Hepatocyte (in vitro differentiated cells): ENCODE measurements around the gene KDM2A.

Experiments used
- EZH2 ChIP-seq: fragments of 200-600 bp; sonication (generic); IDR thresholded peaks from 2 replicates; pipeline ENCODE4 v1.6.1; 2016; ENCODE audit warnings: antibody characterized with exemption, mild to moderate bottlenecking, borderline replicate concordance
- TF ChIP-seq, protein P1 (sequence below): fragments of 200-600 bp; sonication (generic); IDR thresholded peaks from 2 replicates; pipeline ENCODE4 v1.5.1; 2016; ENCODE audit warnings: antibody characterized with exemption, mild to moderate bottlenecking; ENCODE audit not compliant: poor library complexity

DNA sequence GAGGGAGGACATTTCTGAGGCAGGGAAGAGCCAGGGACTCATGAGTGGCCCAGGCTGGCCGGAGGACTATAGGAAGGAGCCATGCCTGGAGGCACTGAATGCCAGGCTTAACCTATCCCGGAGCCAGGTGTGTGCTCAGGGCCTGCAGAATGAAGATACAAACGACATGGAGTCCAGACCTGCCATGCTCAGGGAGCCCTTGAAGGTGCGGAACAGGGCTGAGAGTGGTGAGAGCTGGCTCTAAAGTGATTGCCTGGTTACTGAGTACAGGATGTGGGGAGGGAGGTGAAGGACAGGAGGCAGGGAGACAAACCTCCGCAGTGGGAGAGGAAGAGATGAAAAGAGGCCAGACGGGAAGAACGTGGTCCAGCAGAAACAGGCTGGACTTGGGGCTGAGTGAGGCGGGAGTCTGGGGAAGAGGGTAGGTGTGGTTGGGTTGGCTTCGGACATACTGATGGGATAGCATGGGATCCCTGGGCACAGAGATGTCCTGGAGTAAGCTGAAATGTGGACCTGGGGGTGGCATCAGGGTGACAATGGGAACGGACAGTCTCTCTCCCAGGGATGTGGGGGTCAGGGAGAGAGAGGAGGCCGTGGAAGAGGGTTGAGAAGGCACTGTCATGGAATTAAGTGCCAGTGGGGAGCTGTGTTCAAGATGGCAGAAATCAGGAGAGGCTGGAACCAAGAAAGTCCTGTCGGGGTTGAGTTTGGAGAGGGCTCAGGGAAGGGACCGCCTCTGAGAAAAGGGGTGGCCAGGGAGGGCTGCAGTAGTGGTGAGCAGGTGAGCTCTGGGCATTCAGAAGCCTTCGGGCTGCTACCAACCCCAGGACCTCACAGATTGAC lies 168.5 kb downstream of the KDM2A start:
- TF ChIP-seq, protein P1, sequence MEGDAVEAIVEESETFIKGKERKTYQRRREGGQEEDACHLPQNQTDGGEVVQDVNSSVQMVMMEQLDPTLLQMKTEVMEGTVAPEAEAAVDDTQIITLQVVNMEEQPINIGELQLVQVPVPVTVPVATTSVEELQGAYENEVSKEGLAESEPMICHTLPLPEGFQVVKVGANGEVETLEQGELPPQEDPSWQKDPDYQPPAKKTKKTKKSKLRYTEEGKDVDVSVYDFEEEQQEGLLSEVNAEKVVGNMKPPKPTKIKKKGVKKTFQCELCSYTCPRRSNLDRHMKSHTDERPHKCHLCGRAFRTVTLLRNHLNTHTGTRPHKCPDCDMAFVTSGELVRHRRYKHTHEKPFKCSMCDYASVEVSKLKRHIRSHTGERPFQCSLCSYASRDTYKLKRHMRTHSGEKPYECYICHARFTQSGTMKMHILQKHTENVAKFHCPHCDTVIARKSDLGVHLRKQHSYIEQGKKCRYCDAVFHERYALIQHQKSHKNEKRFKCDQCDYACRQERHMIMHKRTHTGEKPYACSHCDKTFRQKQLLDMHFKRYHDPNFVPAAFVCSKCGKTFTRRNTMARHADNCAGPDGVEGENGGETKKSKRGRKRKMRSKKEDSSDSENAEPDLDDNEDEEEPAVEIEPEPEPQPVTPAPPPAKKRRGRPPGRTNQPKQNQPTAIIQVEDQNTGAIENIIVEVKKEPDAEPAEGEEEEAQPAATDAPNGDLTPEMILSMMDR = no peak
- TF ChIP-seq EZH2 = no peak
